ENCODE results near the gene STARD6. TPM values are rescaled to one million over a fixed set of nuclear protein-coding genes. Genes with fewer than 3 reads are reported as not detected.

Gene STARD6
- total and polyA plus RNA-seq, 10 of the 15 experiments (the other 5 are each of a cell fraction or from before 2014, with no cell fraction given): 0.10 to 0.84 (median 0.34) TPM; not detected in 3

DNA sequence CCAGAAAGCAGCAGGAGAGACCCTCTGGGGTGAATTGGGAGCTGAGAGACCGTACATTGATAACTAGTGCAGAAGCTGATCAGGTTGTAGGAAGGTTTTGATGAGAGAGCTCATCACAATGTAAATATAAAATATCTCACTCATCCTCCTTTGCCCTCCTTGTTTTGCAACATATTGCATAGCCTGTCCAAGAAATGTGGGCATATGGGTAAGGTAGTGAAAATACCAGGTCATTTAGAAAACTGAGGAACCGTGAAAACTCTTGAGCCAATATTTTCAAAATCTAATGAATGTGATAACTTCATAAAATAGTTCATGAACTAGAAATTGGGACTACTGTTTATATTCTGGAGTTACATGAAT, 31.5 kb upstream of the STARD6 start:
- H3K4me2 ChIP-seq (ENCODE audit: control insufficient read depth, insufficient read depth): peak overlapping the region; percentile 64; the same call in 1 of the 2 replicates
- FAIRE-seq (no peak), ATAC-seq (peak; percentile 15; the same call in 2 of the 3 replicates), DNase-seq (ENCODE audit: low read depth, low spot score) (no peak)
- ChIA-PET SMC1A (ENCODE audit: uncharacterized antibody, unreplicated experiment) (interaction anchor here (0.8 kb wide), 1 partner anchor 17 kb away, joined by 3 read pairs; no protein-coding TSS in a partner anchor), RAD21 (ENCODE audit: unreplicated experiment) (no interaction called here), CTCF (interaction anchor here (0.9 to 1.2 kb wide), 2 partner anchors 166 to 290 kb away, joined by 3 to 4 read pairs; no protein-coding TSS in a partner anchor), POLR2A (no interaction called here)
- H3K27ac ChIP-seq (ENCODE audit: control insufficient read depth, insufficient read depth): peak overlapping the region; percentile 31; the same call in 1 of the 2 replicates
- no peaks in the 10 kb centered on the region for H3K27me3 ChIP-seq (replicated peaks in 1 of 2; ENCODE audit: control insufficient read depth in 2 of 2, insufficient read depth in 2 of 2, low read length in 1 of 2)
- H2AFZ ChIP-seq (ENCODE audit: control insufficient read depth, low read depth, low read length): peak overlapping the region; percentile 51
- intact Hi-C loops (cut with micrococcal nuclease; ENCODE audit: unreplicated experiment) (no loop called here), in situ Hi-C loops (cut with MboI) (no loop called here)
- BruUV-seq (replicated peaks): no TSS peak
- no peaks in the 10 kb centered on the region for H3K9me3 ChIP-seq (replicated peaks; ENCODE audit: control insufficient read depth, insufficient read depth, low read length)
- no peaks in the 10 kb centered on the region for H3K79me2 ChIP-seq (ENCODE audit: control insufficient read depth, insufficient read depth, low read length)
- H3K9ac ChIP-seq (ENCODE audit: control insufficient read depth, insufficient read depth, low read length): no peak overlapping the region
- H3K4me3 ChIP-seq: no peak overlapping the region
- WGBS (ENCODE audit: insufficient coverage, insufficient replicate concordance, low lambda C conversion rate, missing lambda C conversion rate): 2% methylated on average over 2 of the region's 2 CpGs
- H3K4me1 ChIP-seq (ENCODE audit: control insufficient read depth, insufficient read depth, low read length): peaks cover 13% of the 10 kb centered on the region
- H4K20me1 ChIP-seq (ENCODE audit: control insufficient read depth, insufficient read depth): no peaks in the 10 kb centered on the region
- H3K36me3 ChIP-seq (ENCODE audit: control insufficient read depth in 2 of 2, insufficient read depth in 2 of 2, low read length in 1 of 2): no peaks in the 10 kb centered on the region
- TF ChIP-seq KDM1A (IDR thresholded peaks at IDR 0.05; ENCODE audit: borderline replicate concordance) (no peak), EZH2 (IDR thresholded peaks at IDR 0.05; ENCODE audit: borderline replicate concordance, control insufficient read depth, low read depth, low read length) (no peak), RCOR1 (conservative IDR thresholded peaks at IDR 0.05; ENCODE audit: low read depth, low read length) (no peak), SP1 (IDR thresholded peaks at IDR 0.05; ENCODE audit: low read depth, low read length) (no peak), TARDBP (IDR thresholded peaks at IDR 0.05; ENCODE audit: borderline replicate concordance) (no peak), CREM (IDR thresholded peaks at IDR 0.05; ENCODE audit: low read depth) (no peak), ATF7 (IDR thresholded peaks at IDR 0.05; ENCODE audit: low read depth) (no peak), BMI1 (IDR thresholded peaks at IDR 0.05; ENCODE audit: borderline replicate concordance) (no peak), BCL11A (IDR thresholded peaks at IDR 0.05; ENCODE audit: low read depth, low read length) (no peak)
- TF ChIP-seq, protein P1, sequence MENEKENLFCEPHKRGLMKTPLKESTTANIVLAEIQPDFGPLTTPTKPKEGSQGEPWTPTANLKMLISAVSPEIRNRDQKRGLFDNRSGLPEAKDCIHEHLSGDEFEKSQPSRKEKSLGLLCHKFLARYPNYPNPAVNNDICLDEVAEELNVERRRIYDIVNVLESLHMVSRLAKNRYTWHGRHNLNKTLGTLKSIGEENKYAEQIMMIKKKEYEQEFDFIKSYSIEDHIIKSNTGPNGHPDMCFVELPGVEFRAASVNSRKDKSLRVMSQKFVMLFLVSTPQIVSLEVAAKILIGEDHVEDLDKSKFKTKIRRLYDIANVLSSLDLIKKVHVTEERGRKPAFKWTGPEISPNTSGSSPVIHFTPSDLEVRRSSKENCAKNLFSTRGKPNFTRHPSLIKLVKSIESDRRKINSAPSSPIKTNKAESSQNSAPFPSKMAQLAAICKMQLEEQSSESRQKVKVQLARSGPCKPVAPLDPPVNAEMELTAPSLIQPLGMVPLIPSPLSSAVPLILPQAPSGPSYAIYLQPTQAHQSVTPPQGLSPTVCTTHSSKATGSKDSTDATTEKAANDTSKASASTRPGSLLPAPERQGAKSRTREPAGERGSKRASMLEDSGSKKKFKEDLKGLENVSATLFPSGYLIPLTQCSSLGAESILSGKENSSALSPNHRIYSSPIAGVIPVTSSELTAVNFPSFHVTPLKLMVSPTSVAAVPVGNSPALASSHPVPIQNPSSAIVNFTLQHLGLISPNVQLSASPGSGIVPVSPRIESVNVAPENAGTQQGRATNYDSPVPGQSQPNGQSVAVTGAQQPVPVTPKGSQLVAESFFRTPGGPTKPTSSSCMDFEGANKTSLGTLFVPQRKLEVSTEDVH (IDR thresholded peaks at IDR 0.05; ENCODE audit: low read depth, partially characterized antibody): no peak
- TF ChIP-seq, protein P2, sequence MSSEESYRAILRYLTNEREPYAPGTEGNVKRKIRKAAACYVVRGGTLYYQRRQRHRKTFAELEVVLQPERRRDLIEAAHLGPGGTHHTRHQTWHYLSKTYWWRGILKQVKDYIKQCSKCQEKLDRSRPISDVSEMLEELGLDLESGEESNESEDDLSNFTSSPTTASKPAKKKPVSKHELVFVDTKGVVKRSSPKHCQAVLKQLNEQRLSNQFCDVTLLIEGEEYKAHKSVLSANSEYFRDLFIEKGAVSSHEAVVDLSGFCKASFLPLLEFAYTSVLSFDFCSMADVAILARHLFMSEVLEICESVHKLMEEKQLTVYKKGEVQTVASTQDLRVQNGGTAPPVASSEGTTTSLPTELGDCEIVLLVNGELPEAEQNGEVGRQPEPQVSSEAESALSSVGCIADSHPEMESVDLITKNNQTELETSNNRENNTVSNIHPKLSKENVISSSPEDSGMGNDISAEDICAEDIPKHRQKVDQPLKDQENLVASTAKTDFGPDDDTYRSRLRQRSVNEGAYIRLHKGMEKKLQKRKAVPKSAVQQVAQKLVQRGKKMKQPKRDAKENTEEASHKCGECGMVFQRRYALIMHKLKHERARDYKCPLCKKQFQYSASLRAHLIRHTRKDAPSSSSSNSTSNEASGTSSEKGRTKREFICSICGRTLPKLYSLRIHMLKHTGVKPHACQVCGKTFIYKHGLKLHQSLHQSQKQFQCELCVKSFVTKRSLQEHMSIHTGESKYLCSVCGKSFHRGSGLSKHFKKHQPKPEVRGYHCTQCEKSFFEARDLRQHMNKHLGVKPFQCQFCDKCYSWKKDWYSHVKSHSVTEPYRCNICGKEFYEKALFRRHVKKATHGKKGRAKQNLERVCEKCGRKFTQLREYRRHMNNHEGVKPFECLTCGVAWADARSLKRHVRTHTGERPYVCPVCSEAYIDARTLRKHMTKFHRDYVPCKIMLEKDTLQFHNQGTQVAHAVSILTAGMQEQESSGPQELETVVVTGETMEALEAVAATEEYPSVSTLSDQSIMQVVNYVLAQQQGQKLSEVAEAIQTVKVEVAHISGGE (CRISPR knock-in tag; IDR thresholded peaks at IDR 0.05): no peak
- TF ChIP-seq, protein P3, sequence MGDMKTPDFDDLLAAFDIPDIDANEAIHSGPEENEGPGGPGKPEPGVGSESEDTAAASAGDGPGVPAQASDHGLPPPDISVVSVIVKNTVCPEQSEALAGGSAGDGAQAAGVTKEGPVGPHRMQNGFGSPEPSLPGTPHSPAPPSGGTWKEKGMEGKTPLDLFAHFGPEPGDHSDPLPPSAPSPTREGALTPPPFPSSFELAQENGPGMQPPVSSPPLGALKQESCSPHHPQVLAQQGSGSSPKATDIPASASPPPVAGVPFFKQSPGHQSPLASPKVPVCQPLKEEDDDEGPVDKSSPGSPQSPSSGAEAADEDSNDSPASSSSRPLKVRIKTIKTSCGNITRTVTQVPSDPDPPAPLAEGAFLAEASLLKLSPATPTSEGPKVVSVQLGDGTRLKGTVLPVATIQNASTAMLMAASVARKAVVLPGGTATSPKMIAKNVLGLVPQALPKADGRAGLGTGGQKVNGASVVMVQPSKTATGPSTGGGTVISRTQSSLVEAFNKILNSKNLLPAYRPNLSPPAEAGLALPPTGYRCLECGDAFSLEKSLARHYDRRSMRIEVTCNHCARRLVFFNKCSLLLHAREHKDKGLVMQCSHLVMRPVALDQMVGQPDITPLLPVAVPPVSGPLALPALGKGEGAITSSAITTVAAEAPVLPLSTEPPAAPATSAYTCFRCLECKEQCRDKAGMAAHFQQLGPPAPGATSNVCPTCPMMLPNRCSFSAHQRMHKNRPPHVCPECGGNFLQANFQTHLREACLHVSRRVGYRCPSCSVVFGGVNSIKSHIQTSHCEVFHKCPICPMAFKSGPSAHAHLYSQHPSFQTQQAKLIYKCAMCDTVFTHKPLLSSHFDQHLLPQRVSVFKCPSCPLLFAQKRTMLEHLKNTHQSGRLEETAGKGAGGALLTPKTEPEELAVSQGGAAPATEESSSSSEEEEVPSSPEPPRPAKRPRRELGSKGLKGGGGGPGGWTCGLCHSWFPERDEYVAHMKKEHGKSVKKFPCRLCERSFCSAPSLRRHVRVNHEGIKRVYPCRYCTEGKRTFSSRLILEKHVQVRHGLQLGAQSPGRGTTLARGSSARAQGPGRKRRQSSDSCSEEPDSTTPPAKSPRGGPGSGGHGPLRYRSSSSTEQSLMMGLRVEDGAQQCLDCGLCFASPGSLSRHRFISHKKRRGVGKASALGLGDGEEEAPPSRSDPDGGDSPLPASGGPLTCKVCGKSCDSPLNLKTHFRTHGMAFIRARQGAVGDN (IDR thresholded peaks at IDR 0.05): no peak
- TF ChIP-seq, protein P4, sequence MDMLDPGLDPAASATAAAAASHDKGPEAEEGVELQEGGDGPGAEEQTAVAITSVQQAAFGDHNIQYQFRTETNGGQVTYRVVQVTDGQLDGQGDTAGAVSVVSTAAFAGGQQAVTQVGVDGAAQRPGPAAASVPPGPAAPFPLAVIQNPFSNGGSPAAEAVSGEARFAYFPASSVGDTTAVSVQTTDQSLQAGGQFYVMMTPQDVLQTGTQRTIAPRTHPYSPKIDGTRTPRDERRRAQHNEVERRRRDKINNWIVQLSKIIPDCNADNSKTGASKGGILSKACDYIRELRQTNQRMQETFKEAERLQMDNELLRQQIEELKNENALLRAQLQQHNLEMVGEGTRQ (IDR thresholded peaks at IDR 0.05; ENCODE audit: borderline replicate concordance, low read depth, low read length): no peak

Data from GM12878 (cell line).